Mesendoderm (in vitro differentiated cells): ENCODE data around the gene GAL3ST2.
"Not testable (repeated sequence)": the region's sequence is repeated elsewhere in the genome, so short reads cannot be mapped to it uniquely, and the experiment has no call there.

Experiments used
- DNase-seq: peaks from one replicate; pipeline ENCODE4 v3.0.0; 2013
- H2AK5ac ChIP-seq: 2 replicates; pipeline ENCODE4 v1.6.1; 2013; ENCODE audit warnings: low read length, inconsistent platforms
- H2BK120ac ChIP-seq: 2 replicates; pipeline ENCODE4 v1.6.1; 2013; ENCODE audit warnings: low read depth, mild to moderate bottlenecking, low read length, moderate library complexity, mixed read lengths
- H2BK15ac ChIP-seq: replicated peaks from 2 replicates; pipeline ENCODE4 v1.6.1; 2013; ENCODE audit warnings: low read depth, mild to moderate bottlenecking, moderate library complexity
- H2BK5ac ChIP-seq: 2 replicates; pipeline ENCODE4 v1.6.1; 2013; ENCODE audit warnings: low read length, inconsistent platforms
- H3K18ac ChIP-seq: 2 replicates; pipeline ENCODE4 v1.6.1; 2013; ENCODE audit warnings: mild to moderate bottlenecking, low read length, mixed read lengths
- H3K23ac ChIP-seq: one replicate; pipeline ENCODE4 v1.6.1; 2013; ENCODE audit warnings: low read length
- H3K27ac ChIP-seq: 2 replicates; pipeline ENCODE4 v1.5.1; 2013; ENCODE audit warnings: low read depth, mild to moderate bottlenecking, inconsistent platforms, low read length, moderate library complexity
- H3K27me3 ChIP-seq: 2 replicates; pipeline ENCODE4 v1.6.1; 2013; ENCODE audit warnings: low read length, control low read depth, mild to moderate bottlenecking, inconsistent platforms; ENCODE audit not compliant: insufficient read depth, poor library complexity
- H3K36me3 ChIP-seq: 2 replicates; pipeline ENCODE4 v1.6.1; 2013; ENCODE audit warnings: low read length, inconsistent platforms; ENCODE audit not compliant: control insufficient read depth, insufficient read depth
- H3K4ac ChIP-seq: one replicate; pipeline ENCODE4 v1.6.1; 2013; ENCODE audit warnings: low read depth, mild to moderate bottlenecking, low read length, moderate library complexity
- H3K4me1 ChIP-seq: 2 replicates; pipeline ENCODE4 v1.6.1; 2013; ENCODE audit warnings: low read depth, low read length, inconsistent platforms; ENCODE audit not compliant: control insufficient read depth
- H3K4me2 ChIP-seq: 2 replicates; pipeline ENCODE4 v1.6.1; 2013; ENCODE audit warnings: low read length
- H3K4me3 ChIP-seq: 2 replicates; pipeline ENCODE4 v1.5.1; 2013; ENCODE audit warnings: mild to moderate bottlenecking, low read length
- H3K56ac ChIP-seq: one replicate; pipeline ENCODE4 v1.6.1; 2013; ENCODE audit warnings: low read length
- H3K79me1 ChIP-seq: 2 replicates; pipeline ENCODE4 v1.6.1; 2013; ENCODE audit warnings: low read length, inconsistent platforms
- H3K79me2 ChIP-seq: 2 replicates; pipeline ENCODE4 v1.6.1; 2013; ENCODE audit warnings: mild to moderate bottlenecking, low read length; ENCODE audit not compliant: control insufficient read depth, insufficient read depth
- H3K9ac ChIP-seq: 2 replicates; pipeline ENCODE4 v1.6.1; 2013; ENCODE audit warnings: low read length, inconsistent platforms
- H4K5ac ChIP-seq: one replicate; pipeline ENCODE4 v1.6.1; 2013; ENCODE audit warnings: low read length
- H4K8ac ChIP-seq: one replicate; pipeline ENCODE4 v1.6.1; 2013; ENCODE audit warnings: low read depth, mild to moderate bottlenecking, control low read depth, low read length, moderate library complexity
- WGBS: extraction: QIAGEN DNeasy Blood & Tissue Kit; methylation state at CpG from one replicate; pipeline ENCODE4 v1.1.7; 2013; ENCODE audit warnings: low lambda C conversion rate, missing lambda C conversion rate; ENCODE audit not compliant: insufficient coverage; ENCODE audit errors: extremely low coverage; 5-methylcytosine and 5-hydroxymethylcytosine counted together

Gene GAL3ST2

GRCh38 chr2:241827394-241827793, 50.8 kb downstream of the GAL3ST2 start:
- Histone ChIP-seq H2AK5ac (no peak overlapping the region), H3K23ac (no peak overlapping the region), H3K18ac (no peak overlapping the region), H3K4me3 (no peak overlapping the region), H3K27ac (no peak overlapping the region), H4K8ac (no peak overlapping the region), H3K56ac (no peak overlapping the region), H3K4me2 (no peak overlapping the region), H3K27me3 (no peaks in the 10 kb centered on the region), H3K4ac (no peak overlapping the region), H3K9ac (no peak overlapping the region), H2BK15ac (no peak overlapping the region), H2BK120ac (no peak overlapping the region), H4K5ac (no peak overlapping the region), H3K4me1 (no peaks in the 10 kb centered on the region), H3K79me1 (no peaks in the 10 kb centered on the region), H3K36me3 (no peaks in the 10 kb centered on the region), H3K79me2 (no peaks in the 10 kb centered on the region), H2BK5ac (no peak overlapping the region)
- DNase-seq: no peak
- WGBS: no CpG with 5 or more reads among the region's 2 CpGs

- Histone ChIP-seq H3K9ac (no peak overlapping the region), H4K8ac (no peak overlapping the region), H3K4me3 (no peak overlapping the region), H3K27ac (no peak overlapping the region), H2BK15ac (no peak overlapping the region), H2BK5ac (no peak overlapping the region), H3K4ac (no peak overlapping the region), H2AK5ac (no peak overlapping the region), H3K79me2 (no peaks in the 10 kb centered on the region), H2BK120ac (no peak overlapping the region), H3K56ac (no peak overlapping the region), H3K4me1 (no peaks in the 10 kb centered on the region), H3K36me3 (no peaks in the 10 kb centered on the region), H3K23ac (no peak overlapping the region), H4K5ac (no peak overlapping the region), H3K27me3 (no peaks in the 10 kb centered on the region), H3K18ac (no peak overlapping the region), H3K4me2 (no peak overlapping the region), H3K79me1 (no peaks in the 10 kb centered on the region)
- no CpG with 5 or more reads among the region's 13 CpGs for WGBS
- peak; percentile 29 for DNase-seq
Measured at GRCh38 chr2:241833101-241833663, 56.6 kb downstream of the GAL3ST2 start.

GRCh38 chr2:241833756-241834526, 57.3 kb downstream of the GAL3ST2 start:
- not testable (repeated sequence) for H3K27me3 ChIP-seq, DNase-seq
- WGBS: no CpG with 5 or more reads among the region's 28 CpGs

GRCh38 chr2:241834527-241835210, 58.0 kb downstream of the GAL3ST2 start:
- Histone ChIP-seq H3K4ac (no peak overlapping the region), H3K4me2 (no peak overlapping the region), H3K27ac (no peak overlapping the region), H3K27me3 (no peaks in the 10 kb centered on the region), H3K4me1 (no peaks in the 10 kb centered on the region), H2BK120ac (no peak overlapping the region), H2BK5ac (no peak overlapping the region), H3K79me1 (no peaks in the 10 kb centered on the region), H4K5ac (no peak overlapping the region), H3K56ac (no peak overlapping the region), H3K4me3 (no peak overlapping the region), H3K9ac (no peak overlapping the region), H3K36me3 (no peaks in the 10 kb centered on the region), H3K18ac (no peak overlapping the region), H3K23ac (no peak overlapping the region), H2AK5ac (no peak overlapping the region), H4K8ac (no peak overlapping the region), H2BK15ac (no peak overlapping the region), H3K79me2 (no peaks in the 10 kb centered on the region)
- no CpG with 5 or more reads among the region's 10 CpGs for WGBS
- DNase-seq: no peak

More at GRCh38 chr2:241833756-241834526, 57.3 kb downstream of the GAL3ST2 start:
- not testable (repeated sequence) for H4K5ac ChIP-seq, H3K27ac ChIP-seq, H3K9ac ChIP-seq, H3K56ac ChIP-seq, H2BK120ac ChIP-seq, H4K8ac ChIP-seq, H3K79me2 ChIP-seq, H3K4ac ChIP-seq, H3K4me1 ChIP-seq, H2BK5ac ChIP-seq, H3K79me1 ChIP-seq, H3K4me2 ChIP-seq, H3K36me3 ChIP-seq, H2AK5ac ChIP-seq, H3K4me3 ChIP-seq, H2BK15ac ChIP-seq, H3K18ac ChIP-seq, H3K23ac ChIP-seq

GRCh38 chr2:241835611-241836010, 59.0 kb downstream of the GAL3ST2 start:
- no peak overlapping the region for H2BK5ac ChIP-seq
- H3K56ac ChIP-seq: no peak overlapping the region
- H3K23ac ChIP-seq: no peak overlapping the region
- no peaks in the 10 kb centered on the region for H3K27me3 ChIP-seq
- H3K4ac ChIP-seq: no peak overlapping the region
- H3K4me3 ChIP-seq: no peak overlapping the region
- H3K4me2 ChIP-seq: no peak overlapping the region
- no peak for DNase-seq
- no peak overlapping the region for H3K9ac ChIP-seq
- no peak overlapping the region for H3K18ac ChIP-seq
- H2BK15ac ChIP-seq: no peak overlapping the region
- H3K27ac ChIP-seq: no peak overlapping the region
- no peak overlapping the region for H4K8ac ChIP-seq
- H3K36me3 ChIP-seq: no peaks in the 10 kb centered on the region
- no peaks in the 10 kb centered on the region for H3K4me1 ChIP-seq
- no CpG with 5 or more reads among the region's 4 CpGs for WGBS
- no peaks in the 10 kb centered on the region for H3K79me1 ChIP-seq
- no peak overlapping the region for H2AK5ac ChIP-seq
- H2BK120ac ChIP-seq: no peak overlapping the region
- no peak overlapping the region for H4K5ac ChIP-seq
- H3K79me2 ChIP-seq: no peaks in the 10 kb centered on the region
